Left lobe of liver (tissue), 2 donors: Measurements from ENCODE around the gene CCDC201. TPM values are rescaled to one million over a fixed set of nuclear protein-coding genes. Genes with fewer than 3 reads are reported as not detected.

Experiments
- ATAC-seq: fragments of 200-7000 bp; cut with Tn5 transposase; one replicate; pipeline ENCODE4 v1.9.1; 2020; ENCODE audit warnings: mild to moderate bottlenecking, moderate library complexity
- DNase-seq: peaks from one replicate; pipeline ENCODE4 v3.0.0-alpha.2; 2020; ENCODE audit warnings: low spot score
- total RNA-seq: library from RNA; stranded (reverse); gene quantifications from one replicate; pipeline ENCODE4 v1.2.1, GENCODE V29; 2021
- donor health status: DM: no; HTN: no; CAD: no; lungs with moderate emphysema.
- donor health status: DM: no; HTN: yes; CAD: no.

CCDC201 gene
- not detected for total RNA-seq

DNA sequence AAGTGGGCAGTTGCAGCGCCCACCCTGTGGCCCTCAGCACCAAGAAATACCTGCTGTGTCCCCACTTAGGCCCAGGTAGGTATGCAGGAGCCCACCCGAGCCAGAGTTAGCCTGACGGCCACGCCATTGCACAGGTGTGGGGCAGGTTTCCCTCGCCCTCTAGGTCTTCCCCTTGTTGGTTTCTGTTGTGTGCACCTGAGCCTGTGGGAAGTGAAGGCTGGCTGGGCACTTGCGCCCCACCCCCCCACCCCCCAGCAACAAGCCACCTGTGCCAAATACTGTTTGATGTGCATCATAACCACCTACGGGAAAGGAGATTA lies at the start of gene CCDC201:
CCDC201 (minus strand) TSS at position 48 of the 320 bp plus-strand sequence. CDS start 75 bp downstream, outside the sequence.
- DNase-seq, result no peak
- ATAC-seq, result no peak

- peak; percentile 40 for ATAC-seq
- DNase-seq, result peak; percentile 57
Measured at GRCh38 chr7:45921699-45922519, 49.0 kb upstream of the CCDC201 start.

GRCh38 chr7:45921381-45921698 lies 48.5 kb upstream of the CCDC201 start:
- DNase-seq, result no peak
- no peak for ATAC-seq

DNA sequence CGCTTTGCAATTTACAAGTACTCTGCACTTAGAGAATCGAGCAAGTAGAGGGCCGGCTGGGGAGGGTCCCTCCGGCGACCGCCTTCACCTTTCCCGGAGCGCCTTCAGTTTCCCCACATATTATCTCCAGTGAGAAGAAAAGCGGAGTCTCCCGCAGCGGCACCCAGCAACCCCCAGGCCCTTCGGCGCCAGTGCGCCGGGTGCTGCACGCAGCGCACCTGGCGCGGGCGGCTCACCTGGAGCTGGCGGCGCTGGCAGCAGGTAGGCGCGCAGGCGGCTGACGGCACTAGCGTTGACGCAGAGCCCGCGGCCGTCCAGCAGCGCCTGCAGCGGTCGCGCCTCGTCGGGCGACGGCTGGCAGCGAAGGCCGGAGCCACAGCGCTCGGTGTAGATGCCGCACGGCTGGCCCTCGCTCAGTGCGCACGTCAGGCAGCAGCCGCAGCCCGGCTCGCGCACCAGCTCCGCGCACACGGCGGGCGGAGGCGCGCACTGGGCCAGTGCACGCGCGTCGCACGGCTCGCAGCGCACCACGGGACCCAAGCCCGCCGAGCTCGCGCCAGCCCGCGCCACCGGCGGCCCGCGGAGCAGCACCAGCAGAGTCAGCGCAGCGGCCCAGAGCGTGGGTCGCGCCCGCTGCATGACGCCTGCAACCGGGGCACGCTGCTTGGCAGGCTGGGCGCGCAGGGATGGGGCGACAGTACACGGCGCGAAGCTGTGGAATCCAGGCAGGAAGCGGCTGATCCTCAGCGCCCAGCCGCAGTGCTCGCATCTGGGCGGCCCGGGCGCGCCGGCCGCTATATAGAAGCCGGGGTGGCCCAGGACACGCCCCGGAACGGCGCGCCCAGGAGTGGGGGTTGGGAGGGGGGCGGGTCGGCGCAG lies 47.9 kb upstream of the CCDC201 start, which contains the start of gene IGFBP3:
IGFBP3 (minus strand) TSS at position 771 of the 879 bp plus-strand sequence; CDS start at position 639, 132 bp downstream.
- ATAC-seq (peak; percentile 77), DNase-seq (no peak)

GRCh38 chr7:45919993-45920459 lies 47.1 kb upstream of the CCDC201 start:
- ATAC-seq (no peak), DNase-seq (no peak)

GRCh38 chr7:45919231-45919784 lies 46.4 kb upstream of the CCDC201 start:
- DNase-seq, result no peak

GRCh38 chr7:45918556-45918955 lies 45.7 kb upstream of the CCDC201 start:
- ATAC-seq (no peak), DNase-seq (no peak)

More at GRCh38 chr7:45919231-45919784, 46.4 kb upstream of the CCDC201 start:
- no peak for ATAC-seq

DNA sequence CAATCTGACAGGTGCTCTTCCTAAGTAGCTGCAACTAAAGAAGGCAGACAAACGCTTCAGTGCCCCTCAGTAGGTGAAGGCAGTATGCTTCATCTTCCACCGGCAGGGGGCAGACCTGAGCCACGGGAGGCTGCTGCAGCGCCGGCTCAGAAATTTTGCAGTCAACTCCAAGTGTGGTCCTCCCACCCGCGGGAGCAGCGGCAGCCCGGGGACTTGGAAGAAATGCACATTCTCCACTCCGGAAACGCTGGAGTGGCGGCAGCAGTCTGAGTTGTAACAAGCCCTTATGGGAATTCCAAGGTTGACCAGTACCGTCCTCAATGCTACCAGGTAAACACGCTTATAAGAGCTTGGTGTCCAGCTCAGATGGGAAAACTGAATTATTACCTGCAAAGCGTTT lies 44.8 kb upstream of the CCDC201 start:
- peak; percentile 76 for ATAC-seq
- DNase-seq, result peak; percentile 77

- DNase-seq (no peak), ATAC-seq (no peak)
Measured at GRCh38 chr7:45917064-45917463, 44.2 kb upstream of the CCDC201 start.

- ATAC-seq (no peak), DNase-seq (no peak)
Measured at GRCh38 chr7:45915606-45916005, 42.7 kb upstream of the CCDC201 start.

DNA sequence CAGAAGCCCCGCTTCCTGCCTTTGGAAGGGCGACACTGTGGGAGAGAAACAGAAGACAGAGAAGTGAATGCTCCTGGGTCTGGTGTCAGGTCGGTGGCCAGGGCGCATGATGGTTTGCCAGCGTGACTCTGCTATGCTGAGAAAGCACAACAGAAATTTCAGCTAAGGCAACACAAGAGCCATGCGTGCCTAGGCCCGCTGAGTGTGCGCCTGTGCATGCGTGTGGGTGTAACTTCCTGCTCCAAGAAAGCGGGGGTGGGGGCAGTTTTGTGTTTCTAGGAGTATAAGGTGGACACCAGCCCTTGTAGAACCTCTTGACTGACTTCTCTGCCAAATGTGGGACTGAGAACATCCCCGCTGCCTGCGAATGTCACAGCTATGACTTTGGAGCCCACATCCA lies 42.0 kb upstream of the CCDC201 start:
- ATAC-seq, result no peak
- DNase-seq, result no peak

DNA sequence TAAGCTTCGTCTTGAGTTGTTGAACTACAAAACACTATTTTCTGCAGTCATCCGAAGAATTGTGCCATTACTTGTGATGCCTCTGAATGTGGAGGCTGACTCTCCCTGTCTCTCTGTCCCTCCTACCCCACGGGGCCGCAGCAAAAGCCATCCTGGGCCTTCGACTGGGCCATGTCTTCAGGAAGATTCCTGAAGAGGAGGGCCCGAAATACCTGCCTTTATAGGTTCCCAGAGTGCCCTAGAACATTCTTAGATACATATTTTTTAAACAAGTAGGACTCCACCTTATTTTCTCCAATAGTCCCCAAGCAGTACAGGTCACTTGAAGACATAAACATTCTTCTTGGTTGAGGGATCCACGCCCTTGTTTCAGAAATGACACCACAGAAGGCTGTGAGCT lies 40.1 kb upstream of the CCDC201 start:
- DNase-seq, result no peak
- ATAC-seq, result no peak

- DNase-seq (no peak), ATAC-seq (no peak)
Measured at GRCh38 chr7:45911311-45911710, 38.4 kb upstream of the CCDC201 start.

- DNase-seq, result no peak
- ATAC-seq, result no peak
Measured at GRCh38 chr7:45910855-45911254, 38.0 kb upstream of the CCDC201 start.

GRCh38 chr7:45909561-45909960 lies 36.7 kb upstream of the CCDC201 start:
- DNase-seq (no peak), ATAC-seq (no peak)

GRCh38 chr7:45902820-45903219 lies 29.9 kb upstream of the CCDC201 start:
- ATAC-seq, result peak; percentile 48
- no peak for DNase-seq

- ATAC-seq (no peak), DNase-seq (no peak)
Measured at GRCh38 chr7:45901566-45901965, 28.7 kb upstream of the CCDC201 start.

- DNase-seq (no peak), ATAC-seq (no peak)
Measured at GRCh38 chr7:45898222-45898621, 25.3 kb upstream of the CCDC201 start.

GRCh38 chr7:45897042-45897690 lies 24.3 kb upstream of the CCDC201 start:
- ATAC-seq (no peak), DNase-seq (no peak)

DNA sequence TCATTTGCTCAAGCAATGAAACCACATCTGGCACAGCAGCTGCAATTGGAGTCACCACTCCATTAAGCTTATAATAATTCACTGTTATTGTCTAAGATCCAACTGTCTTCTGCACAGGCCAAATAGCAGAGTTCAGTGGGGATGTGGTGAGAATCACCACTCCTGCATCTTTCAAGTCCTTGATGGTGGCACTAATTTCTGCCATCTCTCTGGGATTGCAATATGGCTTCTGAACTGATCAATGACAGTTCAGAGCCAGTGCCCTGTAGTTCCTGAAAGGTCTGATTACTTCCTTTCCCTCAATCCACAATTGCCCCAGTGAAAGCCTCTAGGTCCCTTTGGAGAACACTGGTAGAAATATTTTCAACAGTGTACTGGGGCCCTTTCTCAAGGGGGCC lies 21.8 kb upstream of the CCDC201 start:
- DNase-seq (no peak), ATAC-seq (no peak)
